Measurements from ENCODE around the gene DOCK4.
"Not testable (repeated sequence)": the region's sequence is repeated elsewhere in the genome, so short reads cannot be mapped to it uniquely, and the experiment has no call there.

- not testable (repeated sequence) for TF ChIP-seq ARNT (IDR thresholded peaks at IDR 0.05); PKNOX1 (IDR thresholded peaks at IDR 0.05); CTBP1 (IDR thresholded peaks at IDR 0.05; ENCODE audit: borderline replicate concordance)
Measured at GRCh38 chr7:111908673-111909072, 297.5 kb downstream of the DOCK4 start.
